OCI-LY7 (cell line): ENCODE results near the gene TGIF2.

ENCODE experiments used
- EZH2phosphoT487 ChIP-seq: fragments of 200-600 bp; sonication (generic); IDR thresholded peaks from 2 replicates; pipeline ENCODE4 v1.6.1; 2018; ENCODE audit warnings: low read depth, borderline replicate concordance, mild to moderate bottlenecking, mixed run types, antibody characterized with exemption, low read length, moderate library complexity, mixed read lengths
- TF ChIP-seq, protein P1 (sequence below): fragments of 200-600 bp; sonication (generic); conservative IDR thresholded peaks from 2 replicates; pipeline ENCODE4 v1.5.1; 2014; ENCODE audit warnings: mild to moderate bottlenecking, antibody characterized with exemption, low read length, moderate library complexity, mixed read lengths

DNA sequence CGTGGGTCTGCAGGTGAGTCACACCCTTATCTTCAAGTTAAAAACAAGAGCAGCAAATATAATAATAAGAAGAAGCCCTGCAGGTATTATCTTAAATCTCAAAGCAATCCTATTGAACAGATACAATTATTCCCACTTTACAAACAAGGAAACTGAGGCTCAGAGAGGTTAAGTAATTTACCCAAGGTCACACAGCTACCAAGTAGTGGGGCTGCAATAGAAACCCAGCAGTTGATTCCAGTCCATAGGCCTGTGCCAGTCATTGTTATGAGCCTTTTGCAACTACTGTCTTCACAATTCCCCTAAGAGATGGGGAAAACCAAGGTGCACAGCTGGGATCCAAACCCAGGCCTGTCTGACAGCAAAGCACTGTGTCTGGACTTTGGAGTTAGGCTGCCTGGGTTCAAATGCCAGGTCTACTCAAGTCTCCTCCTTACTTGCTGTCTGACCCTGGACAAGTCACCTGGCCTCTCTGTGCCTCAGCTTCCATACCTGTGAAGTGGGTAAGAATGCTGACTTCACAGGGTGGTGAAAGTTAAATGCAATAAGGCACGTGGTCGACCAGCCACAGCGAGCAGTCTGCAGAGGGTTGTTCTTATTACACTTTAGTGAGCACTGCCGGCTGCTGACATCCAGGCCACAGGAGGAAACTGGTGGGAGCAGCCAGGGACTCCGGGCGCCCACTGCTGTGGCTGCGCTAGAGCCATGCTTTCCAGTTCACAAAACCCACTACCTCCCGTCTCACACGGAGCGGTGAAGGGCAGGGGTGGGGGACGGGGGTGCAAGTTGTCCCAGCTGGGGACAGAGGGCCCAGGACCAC lies 26.0 kb upstream of the TGIF2 start:
- TF ChIP-seq, protein P1, sequence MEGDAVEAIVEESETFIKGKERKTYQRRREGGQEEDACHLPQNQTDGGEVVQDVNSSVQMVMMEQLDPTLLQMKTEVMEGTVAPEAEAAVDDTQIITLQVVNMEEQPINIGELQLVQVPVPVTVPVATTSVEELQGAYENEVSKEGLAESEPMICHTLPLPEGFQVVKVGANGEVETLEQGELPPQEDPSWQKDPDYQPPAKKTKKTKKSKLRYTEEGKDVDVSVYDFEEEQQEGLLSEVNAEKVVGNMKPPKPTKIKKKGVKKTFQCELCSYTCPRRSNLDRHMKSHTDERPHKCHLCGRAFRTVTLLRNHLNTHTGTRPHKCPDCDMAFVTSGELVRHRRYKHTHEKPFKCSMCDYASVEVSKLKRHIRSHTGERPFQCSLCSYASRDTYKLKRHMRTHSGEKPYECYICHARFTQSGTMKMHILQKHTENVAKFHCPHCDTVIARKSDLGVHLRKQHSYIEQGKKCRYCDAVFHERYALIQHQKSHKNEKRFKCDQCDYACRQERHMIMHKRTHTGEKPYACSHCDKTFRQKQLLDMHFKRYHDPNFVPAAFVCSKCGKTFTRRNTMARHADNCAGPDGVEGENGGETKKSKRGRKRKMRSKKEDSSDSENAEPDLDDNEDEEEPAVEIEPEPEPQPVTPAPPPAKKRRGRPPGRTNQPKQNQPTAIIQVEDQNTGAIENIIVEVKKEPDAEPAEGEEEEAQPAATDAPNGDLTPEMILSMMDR, result no peak
- TF ChIP-seq EZH2phosphoT487, result no peak
